Caki2 (cell line): Measurements from ENCODE around the gene GABRG3. TPM values are rescaled to one million over a fixed set of nuclear protein-coding genes. Genes with fewer than 3 reads are reported as not detected.
"Not testable (repeated sequence)": the region's sequence is repeated elsewhere in the genome, so short reads cannot be mapped to it uniquely, and the experiment has no call there.

ENCODE experiments used
- DNase-seq: peaks from one replicate; pipeline ENCODE4 v3.0.0-alpha.2; 2015; ENCODE audit warnings: low read depth
- in situ Hi-C: cut with HindIII; loops from 2 replicates; pipeline ENCODE4 v1.10.0; 2016; ENCODE audit warnings: low sequenced_read_pairs, low pct_unique_long_range_greater_than_20kb, mixed read lengths
- total RNA-seq: library from RNA; depleted of rRNA; stranded (reverse); fragments of >200 nt; shearing (Covaris generic); gene quantifications from 2 replicates; pipeline ENCODE4 v1.2.3, GENCODE V29; 2014; ENCODE audit warnings: low replicate concordance

The GABRG3 gene
- total RNA-seq, 1 experiment from 2014 or later, result 0.10 TPM

- DNase-seq, result peak; percentile 25
- in situ Hi-C loops, result no loop called here
Measured at GRCh38 chr15:26974120-26974780, 3.3 kb downstream of the GABRG3 start.

DNA sequence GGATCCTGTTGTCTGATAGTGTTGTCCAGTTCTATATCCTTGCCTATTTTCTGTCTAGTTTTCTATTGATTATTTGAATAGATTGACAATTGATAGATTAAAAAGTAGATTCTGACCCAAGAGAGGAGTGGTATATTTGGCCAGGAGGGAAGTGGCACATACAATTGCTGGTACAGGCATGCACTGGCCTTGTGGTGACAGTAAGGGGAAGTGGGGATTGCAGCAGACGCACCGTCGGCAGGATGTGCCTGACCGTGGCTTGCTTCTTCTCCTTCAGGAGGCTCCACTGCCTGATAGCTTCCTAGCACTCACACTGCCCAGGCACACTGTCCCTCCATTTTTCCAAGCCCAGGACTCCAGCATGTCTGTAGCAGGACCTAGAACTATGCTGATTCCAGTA is 10.5 kb downstream of the GABRG3 start:
- no peak for DNase-seq
- in situ Hi-C loops, result no loop called here

- no peak for DNase-seq
- in situ Hi-C loops, result no loop called here
Measured at GRCh38 chr15:26983822-26984221, 12.8 kb downstream of the GABRG3 start.

GRCh38 chr15:26985050-26985449 is 14.1 kb downstream of the GABRG3 start:
- in situ Hi-C loops, result no loop called here
- DNase-seq, result no peak

DNA sequence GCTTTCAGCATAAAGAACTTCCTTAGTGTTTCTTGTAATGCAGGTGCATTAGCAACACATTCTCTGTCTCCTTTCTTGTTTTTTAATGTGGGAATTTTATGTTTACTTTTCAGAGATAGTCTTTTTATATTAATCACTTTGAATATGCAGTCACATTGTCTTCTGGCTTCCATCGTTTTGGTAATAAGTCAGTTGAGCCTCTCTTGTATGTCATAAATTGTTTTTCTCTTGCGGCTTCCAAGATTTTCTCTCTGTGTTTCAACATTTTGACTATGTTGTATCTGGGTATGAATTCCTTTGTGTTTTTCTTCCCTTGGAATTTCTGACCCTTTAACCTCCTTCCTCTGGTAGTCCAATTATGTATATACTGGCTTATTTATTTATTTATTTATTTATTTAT is 25.3 kb downstream of the GABRG3 start:
- in situ Hi-C loops, result no loop called here
- no peak for DNase-seq

DNA sequence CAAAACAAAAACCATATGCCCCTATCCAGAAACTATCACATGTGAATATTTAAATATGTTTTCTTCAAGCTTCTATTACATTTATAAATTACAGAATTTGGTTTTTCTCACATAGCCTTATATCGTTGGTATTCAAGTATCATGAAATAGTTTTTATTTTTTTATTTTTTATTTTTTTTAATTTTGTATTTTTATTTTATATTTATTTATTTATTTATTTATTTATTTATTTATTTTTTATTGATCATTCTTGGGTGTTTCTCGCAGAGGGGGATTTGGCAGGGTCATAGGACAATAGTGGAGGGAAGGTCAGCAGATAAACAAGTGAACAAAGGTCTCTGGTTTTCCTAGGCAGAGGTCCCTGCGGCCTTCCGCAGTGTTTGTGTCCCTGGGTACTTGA is 32.0 kb downstream of the GABRG3 start:
- in situ Hi-C loops, DNase-seq: not testable (repeated sequence)

DNA sequence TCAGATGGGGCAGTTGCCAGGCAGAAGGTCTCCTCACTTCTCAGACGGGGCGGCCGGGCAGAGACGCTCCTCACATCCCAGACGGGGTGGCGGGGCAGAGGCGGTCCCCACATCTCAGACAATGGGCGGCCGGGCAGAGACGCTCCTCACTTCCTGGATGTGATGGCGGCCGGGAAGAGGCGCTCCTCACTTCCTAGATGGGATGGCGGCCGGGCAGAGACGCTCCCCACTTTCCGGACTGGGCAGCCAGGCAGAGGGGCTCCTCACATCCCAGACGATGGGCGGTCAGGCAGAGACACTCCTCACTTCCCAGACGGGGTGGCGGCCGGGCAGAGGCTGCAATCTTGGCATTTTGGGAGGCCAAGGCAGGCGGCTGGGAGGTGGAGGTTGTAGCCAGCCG is 33.2 kb downstream of the GABRG3 start:
- in situ Hi-C loops, DNase-seq: not testable (repeated sequence)

DNA sequence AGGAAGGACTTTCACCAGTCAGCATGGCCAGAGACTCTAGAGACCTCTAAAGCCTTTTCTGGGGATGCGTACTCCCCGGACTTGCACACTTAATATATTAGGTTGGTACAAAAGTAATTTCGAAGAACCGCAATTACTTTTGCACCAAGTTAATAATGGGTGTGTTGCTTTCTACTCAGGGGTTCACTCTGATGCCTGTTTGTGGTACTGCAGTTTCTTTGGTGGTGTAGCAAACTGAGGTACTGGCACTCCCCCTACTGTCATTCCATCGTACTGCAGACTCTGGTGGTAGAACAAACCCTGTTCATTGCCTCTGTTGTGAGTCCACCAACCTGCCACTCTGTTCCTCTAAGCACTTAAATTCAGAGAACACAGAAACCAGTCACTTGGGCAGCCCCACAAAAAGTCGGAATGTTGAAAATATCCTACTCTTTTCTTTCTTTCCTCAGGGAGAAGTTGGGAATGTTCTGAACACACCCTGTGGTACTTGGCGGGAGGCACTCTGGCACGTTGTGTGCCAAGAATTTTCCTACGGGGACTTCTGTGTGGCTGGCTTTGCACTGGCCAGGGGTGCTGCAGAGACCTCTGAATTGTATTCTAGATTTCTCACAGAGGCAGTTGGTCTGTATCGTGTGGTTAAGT is 46.3 kb downstream of the GABRG3 start:
- DNase-seq, result peak; percentile 44
- in situ Hi-C loops, result no loop called here

DNA sequence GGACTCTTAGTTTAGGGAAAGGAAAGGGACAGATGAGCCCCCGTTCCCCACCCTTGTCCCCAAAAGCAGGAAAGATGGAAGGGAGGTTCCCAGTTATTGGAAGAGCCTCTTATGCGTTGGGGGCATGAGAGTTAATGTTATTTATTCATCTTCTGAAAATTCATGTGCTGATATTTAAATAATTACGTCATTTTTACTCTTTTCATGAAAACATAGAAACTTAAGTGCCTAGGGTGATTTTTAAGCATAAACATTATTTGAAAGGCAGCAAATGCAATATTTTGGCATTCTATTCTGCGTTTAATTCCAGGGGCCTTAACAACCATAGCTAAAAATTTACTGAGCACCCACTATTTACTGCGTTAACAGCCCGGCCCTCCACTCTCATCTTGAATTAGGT is 48.7 kb downstream of the GABRG3 start:
- no peak for DNase-seq
- in situ Hi-C loops, result no loop called here

DNA sequence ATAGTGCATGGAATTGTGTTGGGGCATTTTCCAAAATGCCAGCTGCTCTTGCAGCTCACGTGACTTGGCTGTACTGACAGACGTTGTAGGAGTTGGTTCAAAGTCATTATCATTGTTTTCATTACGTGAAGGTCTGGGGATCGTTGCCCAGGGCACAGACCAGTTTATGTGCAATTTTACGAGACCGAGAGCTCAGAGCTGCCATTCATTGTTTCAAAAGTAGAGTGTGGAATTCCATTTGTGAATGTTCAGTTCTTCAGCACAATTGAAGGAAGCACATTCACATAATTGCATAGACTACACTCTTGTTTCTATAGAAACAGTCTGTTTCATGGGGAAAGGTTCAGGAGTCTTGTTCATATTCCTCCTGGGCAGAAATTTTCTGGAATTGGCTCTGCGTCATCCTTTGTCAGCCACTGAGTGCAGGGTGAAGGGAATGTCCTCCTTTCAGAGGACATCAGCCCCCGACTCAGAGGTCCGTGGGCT is 54.5 kb downstream of the GABRG3 start:
- DNase-seq, result no peak
- in situ Hi-C loops, result no loop called here

- no peak for DNase-seq
- in situ Hi-C loops, result no loop called here
Measured at GRCh38 chr15:27027229-27027628, 56.2 kb downstream of the GABRG3 start.

GRCh38 chr15:27028858-27029477 is 58.0 kb downstream of the GABRG3 start:
- in situ Hi-C loops, result no loop called here
- DNase-seq, result no peak

- in situ Hi-C loops, result no loop called here
Measured at GRCh38 chr15:27036210-27036609, 65.2 kb downstream of the GABRG3 start.

DNA sequence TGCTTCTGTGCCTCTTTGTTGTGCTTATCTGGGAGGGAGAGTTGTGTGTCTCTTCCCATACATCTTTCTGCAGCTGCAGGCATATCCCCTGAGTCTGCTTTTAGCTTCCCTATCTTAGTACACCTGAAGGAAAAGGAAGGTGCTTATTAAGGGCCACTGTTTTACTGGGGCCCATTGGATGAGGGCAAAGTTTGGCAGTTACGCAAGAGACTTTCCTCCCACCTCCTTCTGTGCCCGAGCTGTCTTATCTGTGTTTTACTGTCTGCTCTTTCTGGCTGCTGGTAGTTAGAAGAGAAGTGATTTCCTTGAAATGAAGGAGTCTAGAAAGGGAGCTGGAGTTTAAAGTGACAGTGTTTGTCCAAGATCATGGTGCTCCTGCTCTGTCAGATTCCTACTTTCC is 66.5 kb downstream of the GABRG3 start:
- DNase-seq, result no peak
- in situ Hi-C loops, result no loop called here

More at GRCh38 chr15:27036210-27036609, 65.2 kb downstream of the GABRG3 start:
- DNase-seq, result no peak

GRCh38 chr15:27039152-27039551 is 68.2 kb downstream of the GABRG3 start:
- DNase-seq, result no peak
- in situ Hi-C loops, result no loop called here

DNA sequence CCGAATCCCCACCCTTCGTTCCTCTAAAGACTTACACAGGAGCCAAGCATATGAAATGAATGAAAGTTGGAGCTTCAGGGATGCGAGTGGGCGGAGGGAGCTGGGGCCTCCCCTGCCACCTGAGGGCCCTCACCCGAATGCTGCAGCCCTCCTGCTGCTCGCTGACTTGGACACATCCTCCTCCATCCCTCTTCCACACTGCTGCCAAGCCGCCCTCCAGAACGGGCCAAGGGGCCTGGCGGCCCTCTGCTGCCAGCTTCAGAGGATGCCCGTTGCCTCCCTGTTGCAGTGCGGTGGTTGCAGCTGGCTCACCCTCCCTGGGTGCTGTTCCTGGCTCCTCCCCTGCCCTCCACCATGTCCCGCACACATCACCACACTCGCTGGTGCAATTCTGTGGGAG is 71.2 kb downstream of the GABRG3 start:
- DNase-seq, result no peak
- in situ Hi-C loops, result no loop called here

GRCh38 chr15:27042646-27043045 is 71.7 kb downstream of the GABRG3 start:
- in situ Hi-C loops, result no loop called here
- no peak for DNase-seq

- no peak for DNase-seq
- in situ Hi-C loops, result no loop called here
Measured at GRCh38 chr15:27043770-27044169, 72.8 kb downstream of the GABRG3 start.

DNA sequence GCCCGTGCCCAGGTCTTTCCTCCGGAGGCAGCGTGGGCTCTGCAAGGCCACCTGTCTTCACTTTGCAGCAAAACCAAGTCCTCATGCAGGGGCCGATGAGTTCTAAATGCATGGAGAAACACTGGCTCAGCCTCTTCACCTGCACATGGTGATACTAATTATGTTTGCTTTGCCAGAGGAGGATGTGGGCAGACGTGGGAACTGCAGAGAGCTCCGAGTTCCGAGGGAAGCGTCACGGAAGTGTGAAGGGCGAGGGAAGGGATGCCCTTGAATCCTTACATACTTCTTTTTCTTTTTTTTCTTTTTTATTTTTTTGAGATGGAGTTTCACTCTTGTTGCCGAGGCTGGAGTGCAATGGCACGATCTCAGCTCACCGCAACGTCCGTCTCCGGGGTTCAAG is 74.8 kb downstream of the GABRG3 start:
- in situ Hi-C loops, result no loop called here
- DNase-seq, result no peak
